H1 (cell line): ENCODE results near the gene GPR156.

ENCODE experiments used
- ASH2L ChIP-seq: fragments of 200-600, 300-600 bp; sonication (generic); IDR thresholded peaks from one replicate; pipeline ENCODE4 v1.7.1; 2017; ENCODE audit warnings: low read length
- CEBPB ChIP-seq: IDR thresholded peaks from 2 replicates; pipeline ENCODE4 v1.6.1; 2012; ENCODE audit warnings: low read depth, low read length
- CREB1 ChIP-seq: IDR thresholded peaks from 2 replicates; pipeline ENCODE4 v1.6.1; 2012; ENCODE audit warnings: inconsistent platforms
- CTCF ChIP-seq, 3 experiments: IDR thresholded peaks; 1 replicate in 2 of 3; 2 replicates in 1 of 3; pipeline versions ENCODE4 v1.5.1 to v1.6.1; 2011; ENCODE audit warnings: low read length in 3 of 3, mild to moderate bottlenecking in 3 of 3, inconsistent platforms in 2 of 3, low read depth in 1 of 3, moderate library complexity in 1 of 3; ENCODE audit not compliant: insufficient read depth in 1 of 3; ENCODE audit errors: control extremely low read depth in 1 of 3
- EP300 ChIP-seq, 2 experiments: IDR thresholded peaks; 1 replicate in 1 of 2; 2 replicates in 1 of 2; pipeline ENCODE4 v1.6.1; 2011 to 2012; ENCODE audit warnings: low read depth in 2 of 2, low read length in 2 of 2, mild to moderate bottlenecking in 2 of 2, borderline replicate concordance in 1 of 2, inconsistent platforms in 1 of 2, moderate library complexity in 1 of 2
- FOSL1 ChIP-seq: IDR thresholded peaks from 2 replicates; pipeline ENCODE4 v1.6.1; 2011; ENCODE audit warnings: mild to moderate bottlenecking, low read depth, low read length, moderate library complexity; ENCODE audit not compliant: insufficient read depth
- GABPA ChIP-seq: IDR thresholded peaks from 2 replicates; pipeline ENCODE4 v1.6.1; 2011; ENCODE audit warnings: mild to moderate bottlenecking, low read length, moderate library complexity, borderline replicate concordance; ENCODE audit not compliant: insufficient read depth
- MAX ChIP-seq: IDR thresholded peaks from 2 replicates; pipeline ENCODE4 v1.6.1; 2012; ENCODE audit warnings: inconsistent platforms
- NANOG ChIP-seq: IDR thresholded peaks from 2 replicates; pipeline ENCODE4 v1.6.1; 2011; ENCODE audit warnings: low read length, low read depth, mild to moderate bottlenecking, inconsistent platforms; ENCODE audit not compliant: insufficient read depth, poor library complexity, severe bottlenecking
- RXRA ChIP-seq: IDR thresholded peaks from 2 replicates; pipeline ENCODE4 v1.6.1; 2011; ENCODE audit warnings: low read depth, mild to moderate bottlenecking, low read length, moderate library complexity; ENCODE audit not compliant: insufficient read depth
- TAF1 ChIP-seq: IDR thresholded peaks from 2 replicates; pipeline ENCODE4 v1.6.1; 2011; ENCODE audit warnings: mild to moderate bottlenecking, low read depth, low read length
- TEAD4 ChIP-seq: IDR thresholded peaks from 2 replicates; pipeline ENCODE4 v1.6.1; 2012; ENCODE audit warnings: low read depth, low read length, inconsistent platforms, mixed read lengths

- no peak for TF ChIP-seq ASH2L
- no peak for TF ChIP-seq GABPA
- TF ChIP-seq CTCF (IDR thresholded peaks at IDR 0.05; ENCODE audit: control extremely low read depth in 1 of 3, insufficient read depth in 1 of 3, low read depth in 1 of 3, low read length in 3 of 3): no peak
- TF ChIP-seq EP300 (IDR thresholded peaks at IDR 0.05; ENCODE audit: borderline replicate concordance in 1 of 2, low read depth in 2 of 2, low read length in 2 of 2): no peak
- TF ChIP-seq CREB1: no peak
- no peak for TF ChIP-seq TAF1
- TF ChIP-seq NANOG: no peak
- TF ChIP-seq CEBPB: no peak
- no peak for TF ChIP-seq RXRA
- no peak for TF ChIP-seq MAX
- no peak for TF ChIP-seq FOSL1
- no peak for TF ChIP-seq TEAD4
These were observed 116.4 kb downstream of the GPR156 start for GRCh38 chr3:120168611-120169010.
